SK-N-DZ (cell line): ENCODE results near the gene JPH3.

Source experiments
- DNase-seq: peaks from one replicate; pipeline ENCODE4 v3.0.0-alpha.2; 2015; ENCODE audit warnings: low spot score

JPH3 gene

DNA sequence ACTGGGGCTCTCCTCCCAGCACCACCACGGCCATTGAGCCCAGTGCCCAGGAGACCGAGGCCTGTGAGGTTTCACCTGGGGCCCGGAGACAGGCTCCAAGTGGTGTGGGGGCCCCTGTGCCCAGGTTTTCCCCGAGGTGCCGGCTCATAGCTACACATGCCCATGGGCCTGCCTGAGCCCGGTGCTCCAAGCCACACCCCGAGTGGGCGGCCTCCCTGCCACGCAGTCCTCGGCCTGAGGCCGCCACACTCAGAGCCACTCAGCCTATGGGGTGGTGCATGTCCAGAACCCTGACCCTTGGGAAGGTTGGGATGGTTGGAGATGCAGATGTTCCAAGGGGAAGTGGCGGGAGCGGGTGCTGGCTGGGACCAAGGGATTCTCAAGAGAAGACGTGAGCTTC lies 24.1 kb downstream of the JPH3 start:
- no peak for DNase-seq

DNA sequence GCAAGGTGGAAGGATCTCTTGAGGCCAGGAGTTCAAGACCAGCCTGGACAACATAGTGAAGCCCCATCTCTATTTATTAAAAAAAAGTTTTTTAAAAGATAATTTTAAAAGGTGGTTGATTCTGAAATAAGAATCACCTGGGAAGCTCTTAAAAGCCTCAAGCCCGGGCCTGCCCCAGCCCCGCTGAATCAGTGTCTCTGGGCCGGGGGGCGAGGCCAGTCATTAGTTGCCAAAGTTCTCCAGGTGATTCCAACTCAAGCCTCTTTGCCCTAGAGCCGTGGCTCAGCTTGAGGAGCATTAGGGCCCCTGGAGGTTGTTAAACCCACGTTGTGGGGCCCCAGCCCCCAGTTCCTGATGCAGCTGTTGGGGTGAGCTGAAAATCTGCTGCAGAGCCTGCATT lies 24.6 kb downstream of the JPH3 start:
- DNase-seq, result no peak

DNA sequence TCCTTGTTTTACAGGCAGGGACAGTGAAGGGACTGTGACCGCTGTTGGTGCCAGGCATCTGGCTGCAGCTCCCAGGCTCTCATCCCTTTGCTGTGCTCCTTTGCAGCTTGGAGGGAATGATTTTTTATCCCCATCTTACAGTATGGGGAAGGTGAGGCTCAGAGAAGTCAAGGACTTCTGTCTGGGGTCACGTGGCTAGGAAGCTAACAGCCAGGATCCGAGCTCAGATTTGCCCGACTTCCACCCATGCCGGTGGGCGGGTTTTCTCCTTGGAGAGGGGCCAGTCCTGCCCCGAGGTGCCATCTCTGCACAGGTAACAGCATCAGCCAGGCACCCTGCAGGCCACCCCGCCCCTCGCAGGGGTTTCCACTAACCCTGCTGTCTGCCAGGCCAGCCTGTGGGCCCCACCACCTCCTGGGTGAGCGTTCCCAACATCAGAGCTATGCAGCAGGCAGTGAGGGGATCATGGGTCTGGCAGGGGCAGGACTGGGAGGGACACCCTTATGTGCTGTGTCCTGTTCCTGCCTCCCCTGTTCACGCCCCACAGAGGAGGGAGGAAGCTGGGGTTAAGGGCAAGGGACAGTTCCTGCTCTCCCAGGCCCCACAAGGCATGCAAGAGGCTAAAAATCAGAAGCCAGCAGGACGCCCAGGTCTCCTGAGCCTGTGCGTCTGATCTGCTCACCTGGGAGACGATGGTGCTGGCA lies 25.4 kb downstream of the JPH3 start:
- DNase-seq, result no peak

- no peak for DNase-seq
Measured at GRCh38 chr16:87628246-87628923, 26.1 kb downstream of the JPH3 start.

GRCh38 chr16:87628940-87629339 lies 26.6 kb downstream of the JPH3 start:
- DNase-seq, result no peak

DNA sequence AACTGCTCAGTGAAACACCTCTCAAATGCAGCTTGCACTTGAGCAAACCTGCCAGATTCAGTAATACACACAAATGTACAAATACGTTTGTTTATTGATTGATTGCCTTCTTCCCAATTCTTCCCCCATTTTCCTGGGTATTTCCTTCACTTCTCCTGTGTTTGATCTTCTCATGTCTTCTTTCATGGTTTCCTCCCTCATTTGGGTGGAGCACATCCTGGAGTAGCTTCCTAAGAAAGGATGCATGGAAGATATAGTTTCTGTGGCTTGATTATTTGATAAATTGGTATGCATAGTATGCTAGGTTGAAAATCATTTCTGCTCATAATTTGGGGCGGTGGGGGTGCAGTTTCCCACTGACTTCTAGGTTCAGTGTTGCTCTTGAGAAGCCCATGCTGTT lies 28.8 kb downstream of the JPH3 start:
- no peak for DNase-seq

DNA sequence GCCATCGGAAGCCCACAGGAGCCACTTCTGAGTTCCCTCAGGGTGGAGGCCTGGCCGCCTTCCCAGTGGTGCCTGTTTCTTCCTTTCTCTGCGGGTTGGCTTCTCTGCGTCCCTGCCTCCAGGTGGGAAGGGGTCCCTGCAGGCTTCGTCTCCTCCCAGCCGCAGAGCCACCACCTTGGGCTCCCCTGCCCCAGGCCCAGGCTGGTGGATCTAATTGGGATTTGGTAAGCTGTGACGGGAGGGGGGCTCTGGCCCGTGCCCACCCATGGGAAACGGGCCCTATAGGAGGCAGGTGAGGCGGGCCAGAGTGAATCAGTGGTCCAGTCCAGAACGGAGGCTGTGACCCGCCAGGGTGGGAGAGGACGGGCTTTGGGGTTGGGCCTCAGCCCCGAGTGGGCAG lies 32.1 kb downstream of the JPH3 start:
- no peak for DNase-seq

GRCh38 chr16:87635541-87636049 lies 33.3 kb downstream of the JPH3 start:
- peak; percentile 56 for DNase-seq

- peak; percentile 82 for DNase-seq
Measured at GRCh38 chr16:87636050-87636684, 33.9 kb downstream of the JPH3 start.

DNA sequence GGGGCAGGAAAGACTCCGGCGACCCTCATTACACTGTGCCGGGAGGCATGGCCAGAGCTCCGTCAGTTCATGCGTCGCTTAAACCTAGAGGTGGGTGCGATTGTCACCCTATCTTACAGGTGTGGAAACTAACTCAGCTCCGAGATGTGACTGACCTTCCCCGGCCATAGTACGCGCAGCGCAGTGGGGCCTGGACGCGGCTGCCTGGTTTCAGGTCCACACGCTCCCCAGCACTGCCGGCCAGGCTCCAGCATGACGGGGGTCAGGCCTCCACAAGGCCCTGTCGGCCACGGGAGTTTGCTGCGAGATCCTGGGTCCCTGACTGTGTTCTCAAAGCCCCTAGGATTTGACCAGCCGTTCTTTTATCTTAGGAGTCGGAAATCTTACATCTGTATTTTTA lies 34.4 kb downstream of the JPH3 start:
- no peak for DNase-seq

DNA sequence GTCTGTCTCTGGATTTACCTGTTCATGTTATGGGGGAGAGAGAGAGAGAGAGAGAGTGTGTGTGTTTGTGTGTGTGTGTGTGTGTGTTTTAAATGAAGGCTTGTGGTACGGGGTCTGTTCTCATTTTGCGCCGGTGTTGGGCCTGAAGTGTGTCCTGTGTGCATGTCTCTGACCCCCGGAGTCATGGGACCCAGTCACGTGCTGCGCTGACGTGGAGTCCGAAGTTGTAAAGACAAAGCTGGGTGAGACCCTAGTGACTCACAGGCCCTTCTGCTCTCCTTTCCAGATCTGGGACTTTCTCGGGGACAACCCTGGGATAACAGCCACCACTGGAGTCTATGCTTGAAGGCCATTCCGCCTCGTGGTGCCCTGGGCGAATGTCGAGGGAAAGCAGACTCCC lies 35.0 kb downstream of the JPH3 start:
- DNase-seq, result no peak

GRCh38 chr16:87638736-87639135 lies 36.4 kb downstream of the JPH3 start:
- no peak for DNase-seq

DNA sequence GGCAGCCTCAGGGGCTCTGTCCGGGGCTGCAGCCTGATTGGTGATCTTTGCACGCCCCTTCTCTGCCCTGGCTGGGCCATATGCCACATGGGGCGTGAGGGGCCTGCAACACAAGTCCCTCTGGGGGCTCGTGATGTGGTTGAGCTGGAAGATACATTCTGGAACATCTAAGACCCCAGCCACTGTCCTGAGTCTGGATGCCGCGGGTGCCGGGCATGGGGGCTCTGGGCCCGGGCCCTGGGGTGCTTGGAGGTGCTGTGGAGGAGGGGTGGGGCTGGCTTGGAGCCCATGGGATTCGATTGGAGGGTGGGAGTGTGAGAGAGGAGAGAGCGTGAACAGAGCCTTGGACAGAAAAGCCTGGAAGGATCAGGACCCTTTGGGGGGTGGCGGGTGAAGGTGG lies 39.4 kb downstream of the JPH3 start:
- DNase-seq, result no peak

DNA sequence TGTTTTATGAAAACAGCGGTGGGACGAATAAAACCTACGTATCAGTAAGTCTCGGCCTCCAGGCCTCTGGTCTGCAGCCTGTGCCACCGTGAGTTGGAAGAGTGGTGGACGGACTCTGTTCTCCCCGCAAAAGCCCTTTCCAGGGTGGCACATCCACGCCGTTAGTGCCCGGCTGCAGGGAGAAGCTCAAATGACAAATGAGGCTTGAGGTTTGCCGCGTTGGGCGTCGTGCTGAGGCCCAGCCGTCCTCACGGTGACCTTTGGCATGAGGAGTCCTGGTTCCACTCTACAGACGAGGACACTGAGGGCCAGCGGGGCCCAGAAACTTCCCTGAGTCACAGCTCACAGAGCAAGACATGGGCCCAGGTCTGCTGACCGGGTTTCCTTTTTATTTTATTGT lies 40.2 kb downstream of the JPH3 start:
- DNase-seq, result no peak

DNA sequence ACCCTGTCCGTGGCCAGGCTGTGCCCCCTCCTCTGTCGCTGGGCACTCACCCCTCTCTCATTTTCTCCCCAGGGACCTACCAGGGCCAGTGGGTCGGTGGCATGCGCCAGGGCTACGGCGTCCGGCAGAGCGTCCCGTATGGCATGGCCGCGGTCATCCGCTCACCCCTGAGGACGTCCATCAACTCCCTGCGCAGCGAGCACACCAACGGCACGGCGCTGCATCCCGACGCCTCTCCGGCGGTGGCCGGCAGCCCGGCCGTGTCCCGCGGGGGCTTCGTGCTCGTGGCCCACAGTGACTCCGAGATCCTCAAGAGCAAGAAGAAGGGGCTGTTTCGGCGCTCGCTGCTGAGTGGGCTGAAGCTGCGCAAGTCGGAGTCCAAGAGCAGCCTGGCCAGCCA lies 41.9 kb downstream of the JPH3 start:
- DNase-seq, result no peak

DNA sequence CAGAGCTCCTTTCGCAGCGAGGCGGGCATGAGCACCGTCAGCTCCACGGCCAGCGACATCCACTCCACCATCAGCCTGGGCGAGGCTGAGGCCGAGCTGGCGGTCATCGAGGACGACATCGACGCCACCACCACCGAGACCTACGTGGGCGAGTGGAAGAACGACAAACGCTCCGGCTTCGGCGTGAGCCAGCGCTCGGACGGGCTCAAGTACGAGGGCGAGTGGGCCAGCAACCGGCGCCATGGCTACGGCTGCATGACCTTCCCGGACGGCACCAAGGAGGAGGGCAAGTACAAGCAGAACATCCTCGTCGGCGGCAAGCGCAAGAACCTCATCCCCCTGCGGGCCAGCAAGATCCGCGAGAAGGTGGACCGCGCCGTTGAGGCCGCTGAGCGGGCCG lies 42.3 kb downstream of the JPH3 start:
- DNase-seq, result no peak

- no peak for DNase-seq
Measured at GRCh38 chr16:87645802-87646201, 43.5 kb downstream of the JPH3 start.

GRCh38 chr16:87647431-87648185 lies 45.3 kb downstream of the JPH3 start:
- DNase-seq, result no peak

GRCh38 chr16:87648236-87648635 lies 45.9 kb downstream of the JPH3 start:
- no peak for DNase-seq

DNA sequence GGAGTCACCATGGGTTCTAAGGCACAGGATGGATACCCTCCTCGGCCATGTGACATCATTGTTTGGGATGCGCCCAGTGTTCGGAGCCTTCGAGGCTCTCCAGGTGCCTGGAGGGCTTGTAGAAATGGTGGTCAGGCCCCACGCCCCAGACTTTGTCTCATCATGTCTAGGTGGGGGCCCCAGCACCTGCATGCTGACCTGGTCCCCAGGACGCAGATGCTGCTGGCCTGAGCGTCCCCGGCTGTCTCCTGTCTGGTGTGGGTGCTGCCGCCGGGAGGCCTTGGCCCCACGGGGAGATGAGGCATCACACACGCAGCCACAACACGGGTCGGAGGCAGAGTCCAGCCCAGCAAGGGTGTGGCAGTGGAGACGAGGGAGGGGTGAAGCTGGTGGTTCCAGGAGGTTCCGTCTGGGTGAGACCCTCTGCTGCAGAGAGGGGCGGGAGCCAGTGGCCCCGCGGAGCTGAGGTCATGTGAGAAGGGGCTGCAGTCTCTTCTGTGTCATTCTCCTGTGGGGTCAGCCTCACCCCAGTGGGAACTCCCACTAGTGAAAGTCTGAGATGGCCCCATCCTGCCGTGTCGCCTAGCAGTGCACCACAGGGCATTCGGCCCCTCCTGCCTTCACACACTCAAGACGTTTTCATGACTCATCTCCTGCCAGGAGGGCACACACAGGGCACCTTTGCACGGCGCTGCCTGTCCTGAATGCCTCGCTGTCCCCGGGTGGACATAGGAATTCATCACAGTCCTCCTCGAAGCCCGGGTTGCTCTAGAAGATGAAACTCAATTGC lies 46.6 kb downstream of the JPH3 start:
- no peak for DNase-seq

DNA sequence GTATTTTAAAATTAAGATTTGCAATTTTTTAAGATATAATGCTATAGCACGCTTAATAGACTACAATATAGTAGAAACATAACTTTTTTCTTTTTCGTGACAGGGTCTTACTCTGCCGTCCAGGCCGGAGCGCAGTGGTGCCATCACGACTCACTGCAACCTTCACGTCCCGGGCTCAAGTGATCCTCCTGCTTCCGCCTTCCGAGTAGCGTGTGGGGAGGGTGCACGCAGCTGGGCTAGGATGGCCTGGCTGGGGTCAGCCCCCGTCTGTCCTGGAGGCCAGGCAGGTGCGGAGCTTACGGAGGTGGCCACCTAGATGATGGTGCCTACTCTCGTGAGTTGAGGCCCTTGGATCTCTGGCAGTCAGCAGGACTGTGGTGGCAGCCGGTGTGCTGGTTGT lies 50.1 kb downstream of the JPH3 start:
- DNase-seq, result no peak
